H1 (cell line): ENCODE data around the gene FRMD3. TPM values are rescaled to one million over a fixed set of nuclear protein-coding genes. Genes with fewer than 3 reads are reported as not detected.
A peak's percentile ranks its signal among the peaks of the same experiment; 100 is the strongest.

Source experiments
- CTCF ChIA-PET: fragments of 300-600 bp; sonication (Branson Sonifier 250); formaldehyde crosslinking; loops from one replicate; lab custom pipeline; 2021; ENCODE audit not compliant: partially characterized antibody; lab: Charles Lee
- POLR2A ChIA-PET: fragments of 300-600 bp; sonication (Branson Sonifier 250); formaldehyde crosslinking; loops from one replicate; lab custom pipeline; 2021; ENCODE audit warnings: inconsistent platforms; ENCODE audit not compliant: partially characterized antibody; lab: Charles Lee
- DNase-seq, 2 experiments: peaks; one replicate each; pipeline versions ENCODE4 v3.0.0 to v3.0.0-alpha.2; 2010 to 2022; ENCODE audit warnings: low spot score in 2 of 2, low read depth in 1 of 2, mixed read lengths in 1 of 2
- FAIRE-seq: peaks from 2 replicates; lab custom pipeline; 2011; peaks lifted over from hg19 to GRCh38; lab: Jason Lieb, UNC
- H2AFZ ChIP-seq: 2 replicates; pipeline ENCODE4 v1.8.1; 2012; ENCODE audit warnings: low read length, inconsistent platforms
- H2AK5ac ChIP-seq: 2 replicates; pipeline ENCODE4 v1.6.1; 2013; ENCODE audit warnings: low read depth, low read length
- H2BK120ac ChIP-seq: replicated peaks from 2 replicates; pipeline ENCODE3; 2013; ENCODE audit warnings: low read depth, low read length, inconsistent platforms
- H2BK12ac ChIP-seq: 2 replicates; pipeline ENCODE4 v1.6.1; 2013; ENCODE audit warnings: low read depth, low read length
- H2BK15ac ChIP-seq: 2 replicates; pipeline ENCODE4 v1.6.1; 2013; ENCODE audit warnings: low read length
- H2BK20ac ChIP-seq: 2 replicates; pipeline ENCODE4 v1.6.1; 2013; ENCODE audit warnings: low read length
- H2BK5ac ChIP-seq: 2 replicates; pipeline ENCODE4 v1.6.1; 2013; ENCODE audit warnings: low read depth, low read length
- H3K14ac ChIP-seq: 2 replicates; pipeline ENCODE4 v1.6.1; 2013; ENCODE audit warnings: inconsistent platforms; ENCODE audit not compliant: insufficient read length
- H3K18ac ChIP-seq: 2 replicates; pipeline ENCODE4 v1.6.1; 2013; ENCODE audit warnings: low read length; ENCODE audit errors: extremely low read depth
- H3K23ac ChIP-seq: 2 replicates; pipeline ENCODE4 v1.6.1; 2013; ENCODE audit warnings: inconsistent platforms; ENCODE audit not compliant: insufficient read length
- H3K23me2 ChIP-seq: 2 replicates; pipeline ENCODE4 v1.6.1; 2013; ENCODE audit warnings: low read depth, low read length
- H3K27ac ChIP-seq: 2 replicates; pipeline ENCODE4 v1.6.1; 2011; ENCODE audit warnings: low read depth, low read length, inconsistent platforms
- H3K27me3 ChIP-seq, 4 experiments: replicated peaks in 1 of 4; 1 replicate in 1 of 4; 2 replicates in 3 of 4; pipeline versions ENCODE4 v1.6.1 to v1.8.1; 2011 to 2013; ENCODE audit warnings: low read length in 3 of 4, mild to moderate bottlenecking in 3 of 4, inconsistent platforms in 2 of 4, mixed read lengths in 2 of 4, moderate library complexity in 1 of 4; ENCODE audit not compliant: control insufficient read depth in 3 of 4, insufficient read depth in 3 of 4; ENCODE audit errors: extremely low read depth in 1 of 4
- H3K36me3 ChIP-seq, 4 experiments: 2 replicates each; pipeline versions ENCODE4 v1.6.1 to v1.8.1; 2011 to 2013; ENCODE audit warnings: mild to moderate bottlenecking in 4 of 4, low read length in 3 of 4, moderate library complexity in 2 of 4, control low read depth in 1 of 4, inconsistent platforms in 1 of 4; ENCODE audit not compliant: insufficient read depth in 4 of 4, control insufficient read depth in 2 of 4
- H3K4ac ChIP-seq: replicated peaks from 2 replicates; pipeline ENCODE3; 2013; ENCODE audit warnings: low read length, low read depth, mixed read lengths, inconsistent platforms; ENCODE audit not compliant: insufficient read length
- H3K4me1 ChIP-seq, 4 experiments: replicated peaks in 1 of 4; 1 replicate in 1 of 4; 2 replicates in 3 of 4; pipeline versions ENCODE4 v1.6.1 to v1.8.1; 2011 to 2013; ENCODE audit warnings: low read length in 3 of 4, inconsistent platforms in 2 of 4, mixed read lengths in 1 of 4; ENCODE audit not compliant: insufficient read depth in 4 of 4, control insufficient read depth in 3 of 4
- H3K4me2 ChIP-seq, 2 experiments: 2 replicates each; pipeline versions ENCODE4 v1.6.1 to v1.8.1; 2011 to 2013; ENCODE audit warnings: low read depth in 2 of 2, low read length in 2 of 2, control low read depth in 1 of 2, inconsistent platforms in 1 of 2, mild to moderate bottlenecking in 1 of 2; ENCODE audit not compliant: insufficient read depth in 1 of 2
- H3K4me3 ChIP-seq, 4 experiments: fragments of 200-600, 300-600 bp in 1 of 4; sonication (generic), shearing (Covaris generic), sonication (Bioruptor Twin) in 1 of 4; 2 replicates each; pipeline versions ENCODE4 v1.5.1 to v1.8.1; 2011 to 2016; ENCODE audit warnings: low read length in 4 of 4, low read depth in 3 of 4, control low read depth in 2 of 4, inconsistent platforms in 2 of 4, mild to moderate bottlenecking in 2 of 4, mixed read lengths in 1 of 4, moderate library complexity in 1 of 4; ENCODE audit not compliant: insufficient read depth in 2 of 4; ENCODE audit errors: extremely low read depth in 1 of 4
- H3K56ac ChIP-seq: replicated peaks from 2 replicates; pipeline ENCODE3; 2013; ENCODE audit warnings: low read depth, mild to moderate bottlenecking, mixed read lengths, low read length, inconsistent platforms; ENCODE audit not compliant: insufficient read length
- H3K79me1 ChIP-seq: 2 replicates; pipeline ENCODE4 v1.6.1; 2013; ENCODE audit warnings: low read depth, low read length, control low read depth
- H3K79me2 ChIP-seq, 2 experiments: 2 replicates each; pipeline versions ENCODE4 v1.6.1 to v1.8.1; 2012 to 2013; ENCODE audit warnings: low read length in 2 of 2, mild to moderate bottlenecking in 2 of 2, inconsistent platforms in 1 of 2; ENCODE audit not compliant: insufficient read depth in 2 of 2, control insufficient read depth in 1 of 2
- H3K9ac ChIP-seq, 4 experiments: replicated peaks in 1 of 4; 1 replicate in 1 of 4; 2 replicates in 3 of 4; pipeline versions ENCODE4 v1.6.1 to v1.8.1; 2011 to 2013; ENCODE audit warnings: low read depth in 3 of 4, low read length in 3 of 4, control low read depth in 2 of 4, mild to moderate bottlenecking in 2 of 4, moderate library complexity in 2 of 4, inconsistent platforms in 1 of 4; ENCODE audit errors: extremely low read depth in 1 of 4
- H3K9me3 ChIP-seq, 2 experiments: 2 replicates each; pipeline versions ENCODE4 v1.6.1 to v1.8.1; 2012 to 2013; ENCODE audit warnings: mild to moderate bottlenecking in 2 of 2, moderate library complexity in 2 of 2, control low read depth in 1 of 2, inconsistent platforms in 1 of 2, low read depth in 1 of 2, low read length in 1 of 2, mixed read lengths in 1 of 2; ENCODE audit not compliant: insufficient read depth in 2 of 2
- H4K20me1 ChIP-seq, 2 experiments: replicated peaks in 1 of 2; 2 replicates each; pipeline versions ENCODE3 to v1.8.1; 2011 to 2013; ENCODE audit warnings: inconsistent platforms in 2 of 2, low read length in 2 of 2, mild to moderate bottlenecking in 1 of 2; ENCODE audit not compliant: insufficient read depth in 2 of 2, control insufficient read depth in 1 of 2
- H4K5ac ChIP-seq: 2 replicates; pipeline ENCODE4 v1.6.1; 2013; ENCODE audit warnings: low read length, low read depth, mixed read lengths, inconsistent platforms; ENCODE audit not compliant: insufficient read length
- H4K8ac ChIP-seq: 2 replicates; pipeline ENCODE4 v1.8.0; 2013; ENCODE audit warnings: mild to moderate bottlenecking, moderate library complexity, low read length, inconsistent platforms; ENCODE audit not compliant: insufficient read depth; ENCODE audit errors: extremely low read depth
- H4K91ac ChIP-seq: replicated peaks from 2 replicates; pipeline ENCODE3; 2013; ENCODE audit warnings: low read length, mixed read lengths, inconsistent platforms; ENCODE audit not compliant: insufficient read length
- MAFK ChIP-seq: IDR thresholded peaks from 2 replicates; pipeline ENCODE4 v1.6.1; 2012; ENCODE audit warnings: low read depth, mild to moderate bottlenecking, improper control_type of control experiment, low read length
- SIX5 ChIP-seq: IDR thresholded peaks from 2 replicates; pipeline ENCODE4 v1.6.1; 2011; ENCODE audit warnings: mild to moderate bottlenecking, low read depth, low read length
- whole genome bisulfite sequencing, 2 experiments: shearing (Covaris generic) in 1 of 2; methylation state at CpG; one replicate each; pipeline versions ENCODE4 v1.1.6 to v1.1.7; 2013 to 2015; ENCODE audit warnings: low lambda C conversion rate in 2 of 2, mixed read lengths in 2 of 2, inconsistent platforms in 1 of 2, low coverage in 1 of 2, missing lambda C conversion rate in 1 of 2; ENCODE audit not compliant: insufficient replicate concordance in 2 of 2, insufficient coverage in 1 of 2, insufficient read length in 1 of 2; ENCODE audit errors: extremely low coverage in 1 of 2, missing lambda C conversion rate in 1 of 2; 5-methylcytosine and 5-hydroxymethylcytosine counted together
- polyA plus RNA-seq, 7 experiments: library from polyadenylated mRNA; depleted of rRNA in 3 of 7; stranded (reverse) in 5 of 7; unstranded in 2 of 7; fragments of >200 nt in 5 of 7; fragments of 200-250 nt in 2 of 7; gene quantifications; 1 replicate in 5 of 7; 2 replicates in 1 of 7; 4 replicates in 1 of 7; pipeline versions ENCODE4 v1.2.1 to v1.2.3, GENCODE V29; 2011 to 2013; ENCODE audit warnings: missing spikeins in 2 of 7, mixed read lengths in 2 of 7
- total RNA-seq: library from RNA; stranded (reverse); fragmentation: NEBNext Ultra II Directional; extraction: Animal tissue kit (Norgen Biotek cat#: 25700); gene quantifications from 2 replicates; pipeline ENCODE4 v1.2.1, GENCODE V29; 2021

FRMD3 gene
- total and polyA plus RNA-seq, 2 of the 8 experiments (the other 6 are each of a cell fraction or from before 2014, with no cell fraction given), result 0.15 to 1.4 TPM

- Histone ChIP-seq H4K5ac (no peak overlapping the region), H3K14ac (no peak overlapping the region), H2BK120ac (no peak overlapping the region), H3K79me2 (no peaks in the 10 kb centered on the region), H3K56ac (no peak overlapping the region), H2AK5ac (no peak overlapping the region), H3K9ac (peak overlapping the region in 2 of 4 experiments; percentile 14 to 25; a peak in 2 of 7 replicates), H2BK5ac (no peak overlapping the region), H3K4me3 (peak overlapping the region; percentile 47 to 76 (median 66)), H3K23me2 (no peaks in the 10 kb centered on the region; the same call in 1 of the 2 replicates), H3K4me1 (peaks cover 0 to 3% (median 0%) of the 10 kb centered on the region in 4 experiments; a peak in 2 of 7 replicates), H3K36me3 (no peaks in the 10 kb centered on the region), H3K27me3 (no peaks in the 10 kb centered on the region), H2AFZ (no peak overlapping the region; the same call in 1 of the 2 replicates), H2BK12ac (no peak overlapping the region), H2BK15ac (no peak overlapping the region), H3K18ac (peak overlapping the region; percentile 32; the same call in 1 of the 2 replicates), H3K23ac (no peak overlapping the region), H3K4ac (no peak overlapping the region), H2BK20ac (no peak overlapping the region), H3K4me2 (peak overlapping the region; percentile 18 to 80), H4K20me1 (no peaks in the 10 kb centered on the region), H3K27ac (no peak overlapping the region), H3K9me3 (peaks cover 7 to 9% of the 10 kb centered on the region in 2 experiments; a peak in 2 of 4 replicates), H4K8ac (no peak overlapping the region), H4K91ac (no peak overlapping the region), H3K79me1 (no peaks in the 10 kb centered on the region)
- CTCF ChIA-PET, result interaction anchor here (0.6 to 3.1 kb wide), 57 partner anchors 10 to 689 kb away, joined by 3 to 64 read pairs (median 4); partner anchors contain the start of gene FRMD3
- 4% methylated on average over 40 of the region's 40 CpGs; no CpG with 5 or more reads in 1 of the 2 experiments for WGBS, 2 experiments
- peak; percentile 79 to 93 for DNase-seq
- peak; percentile 92 for FAIRE-seq
- POLR2A ChIA-PET, result interaction anchor here (0.6 to 1.5 kb wide), 7 partner anchors 14 to 429 kb away, joined by 3 to 5 read pairs (median 3); partner anchors contain the start of gene RASEF
- TF ChIP-seq SIX5 (no peak), MAFK (no peak)
These were observed 318.9 kb downstream of the FRMD3 start for GRCh38 chr9:83219154-83219923.
